IPS-18a (cell line): ENCODE measurements around the gene NDUFS6.

ENCODE experiments used
- H3K27ac ChIP-seq: one replicate; pipeline ENCODE4 v1.5.1; 2013; ENCODE audit warnings: low read length
- H3K27me3 ChIP-seq: one replicate; pipeline ENCODE4 v1.6.1; 2013; ENCODE audit warnings: mild to moderate bottlenecking, low read length; ENCODE audit not compliant: control insufficient read depth, insufficient read depth
- H3K36me3 ChIP-seq: one replicate; pipeline ENCODE4 v1.6.1; 2013; ENCODE audit warnings: low read depth, low read length; ENCODE audit not compliant: control insufficient read depth
- H3K4me1 ChIP-seq: one replicate; pipeline ENCODE4 v1.6.1; 2013; ENCODE audit warnings: low read depth, low read length; ENCODE audit not compliant: control insufficient read depth
- H3K4me3 ChIP-seq: one replicate; pipeline ENCODE4 v1.5.1; 2013; ENCODE audit warnings: low read length
- H3K9ac ChIP-seq: one replicate; pipeline ENCODE4 v1.6.1; 2013; ENCODE audit warnings: mild to moderate bottlenecking, low read length, moderate library complexity
- H3K9me3 ChIP-seq: one replicate; pipeline ENCODE4 v1.6.1; 2013; ENCODE audit warnings: low read depth, low read length; ENCODE audit not compliant: control insufficient read depth

The NDUFS6 gene

GRCh38 chr5:1767524-1768282 lies 33.5 kb upstream of the NDUFS6 start:
- H3K4me1 ChIP-seq: no peaks in the 10 kb centered on the region
- H3K9me3 ChIP-seq: no peaks in the 10 kb centered on the region
- H3K27ac ChIP-seq: no peak overlapping the region
- no peaks in the 10 kb centered on the region for H3K36me3 ChIP-seq
- H3K9ac ChIP-seq: no peak overlapping the region
- H3K27me3 ChIP-seq: no peaks in the 10 kb centered on the region
- no peak overlapping the region for H3K4me3 ChIP-seq

DNA sequence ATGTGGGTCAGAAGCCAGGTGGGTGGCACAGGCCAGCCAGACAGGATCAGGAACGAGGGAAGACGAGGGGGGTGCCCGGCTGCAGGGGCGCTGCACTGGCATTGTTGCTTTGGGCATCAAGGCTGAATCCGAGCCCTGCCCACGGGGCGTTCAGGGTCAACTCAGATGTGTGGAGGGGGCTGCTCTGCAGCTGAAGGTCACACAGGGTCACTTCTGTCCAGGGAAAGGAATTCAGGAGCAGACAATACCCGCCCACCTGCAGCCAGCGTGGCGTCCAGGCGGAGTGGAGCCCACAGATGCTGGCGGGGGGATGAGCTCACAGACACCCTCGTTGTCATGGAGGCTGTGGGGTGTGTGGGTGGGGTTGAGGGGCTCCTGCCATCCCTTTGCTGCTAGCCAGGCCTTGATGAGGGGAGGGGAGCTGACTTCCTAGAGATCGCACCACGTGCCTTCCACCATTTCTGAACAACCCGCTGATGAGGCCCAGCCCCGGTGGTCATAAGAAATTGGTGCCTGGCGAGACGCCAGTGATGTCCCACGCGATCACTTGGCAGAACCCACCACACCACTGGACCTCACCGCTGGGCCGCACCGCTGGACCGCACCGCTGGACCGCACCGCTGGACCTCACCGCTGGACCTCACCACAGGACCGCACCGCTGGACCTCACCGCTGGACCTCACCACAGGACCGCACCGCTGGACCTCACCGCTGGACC lies 32.8 kb upstream of the NDUFS6 start:
- H3K27me3 ChIP-seq: no peaks in the 10 kb centered on the region
- no peak overlapping the region for H3K27ac ChIP-seq
- H3K4me3 ChIP-seq: no peak overlapping the region

DNA sequence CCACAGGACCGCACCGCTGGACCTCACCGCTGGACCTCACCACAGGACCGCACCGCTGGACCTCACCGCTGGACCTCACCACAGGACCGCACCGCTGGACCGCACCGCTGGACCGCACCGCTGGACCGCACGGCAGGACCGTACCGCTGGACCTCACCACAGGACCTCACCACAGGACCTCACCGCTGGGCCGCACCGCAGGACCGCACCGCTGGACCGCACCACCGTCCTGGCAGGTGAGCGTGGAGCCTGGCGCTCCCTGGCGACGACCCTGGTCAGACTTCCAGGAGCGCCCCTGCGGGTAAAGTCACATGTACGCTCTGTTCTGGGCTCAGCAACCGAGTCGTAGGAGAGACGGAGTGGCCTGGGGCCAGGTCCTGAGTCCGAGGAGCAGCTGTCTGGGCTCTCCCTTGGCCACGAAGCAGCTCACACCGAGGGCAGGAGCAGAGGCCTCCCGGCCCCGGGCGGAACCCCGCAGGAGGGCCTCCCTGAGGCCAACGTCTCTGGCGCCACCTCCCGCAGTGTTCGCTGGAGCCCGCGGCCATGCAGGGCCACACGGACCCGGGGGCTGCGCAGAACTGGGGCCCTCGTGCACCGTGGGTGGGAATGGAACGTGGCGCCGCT lies 32.1 kb upstream of the NDUFS6 start:
- no peaks in the 10 kb centered on the region for H3K36me3 ChIP-seq
- H3K27ac ChIP-seq: no peak overlapping the region
- no peaks in the 10 kb centered on the region for H3K9me3 ChIP-seq
- H3K27me3 ChIP-seq: no peaks in the 10 kb centered on the region
- no peak overlapping the region for H3K9ac ChIP-seq
- H3K4me1 ChIP-seq: no peaks in the 10 kb centered on the region
- no peak overlapping the region for H3K4me3 ChIP-seq

More for the DNA sequence above, 32.8 kb upstream of the NDUFS6 start:
- no peaks in the 10 kb centered on the region for H3K9me3 ChIP-seq
- no peak overlapping the region for H3K9ac ChIP-seq
- H3K36me3 ChIP-seq: no peaks in the 10 kb centered on the region
- H3K4me1 ChIP-seq: no peaks in the 10 kb centered on the region

DNA sequence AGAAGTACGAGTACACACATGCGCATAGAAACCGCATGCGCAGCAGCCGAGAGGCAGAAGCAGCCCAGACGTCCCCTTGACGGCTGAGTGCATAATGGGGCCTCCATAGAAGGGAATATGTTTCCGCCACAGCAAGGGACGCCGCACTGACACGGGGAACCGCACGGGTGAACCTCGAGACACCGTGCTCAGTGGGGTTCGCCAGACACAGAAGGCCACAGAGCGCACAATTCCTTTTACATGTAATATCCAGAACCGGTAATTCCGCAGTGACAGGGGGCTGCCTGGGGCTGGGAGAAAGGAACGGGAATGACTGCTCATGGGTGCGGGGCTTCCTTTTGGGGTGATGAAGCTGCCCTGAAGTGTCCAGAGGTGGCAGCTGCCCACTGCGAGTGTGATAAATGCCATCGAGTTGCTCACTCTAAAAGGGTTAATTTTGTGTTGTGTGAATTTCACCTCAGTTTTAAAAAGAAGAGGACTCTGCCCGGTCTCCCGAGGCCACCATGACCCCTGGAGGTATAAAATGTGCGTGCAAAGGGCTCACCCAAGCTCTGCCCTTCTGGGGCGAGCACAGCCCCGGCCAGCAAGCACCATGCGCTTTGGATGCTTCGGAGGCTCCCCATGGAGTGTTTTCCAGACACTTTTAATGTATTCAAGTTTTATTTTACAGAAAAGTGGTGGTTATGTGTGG lies 31.3 kb upstream of the NDUFS6 start:
- Histone ChIP-seq H3K4me1 (no peaks in the 10 kb centered on the region), H3K36me3 (no peaks in the 10 kb centered on the region), H3K9ac (no peak overlapping the region), H3K27ac (no peak overlapping the region), H3K4me3 (no peak overlapping the region), H3K27me3 (no peaks in the 10 kb centered on the region), H3K9me3 (no peaks in the 10 kb centered on the region)

DNA sequence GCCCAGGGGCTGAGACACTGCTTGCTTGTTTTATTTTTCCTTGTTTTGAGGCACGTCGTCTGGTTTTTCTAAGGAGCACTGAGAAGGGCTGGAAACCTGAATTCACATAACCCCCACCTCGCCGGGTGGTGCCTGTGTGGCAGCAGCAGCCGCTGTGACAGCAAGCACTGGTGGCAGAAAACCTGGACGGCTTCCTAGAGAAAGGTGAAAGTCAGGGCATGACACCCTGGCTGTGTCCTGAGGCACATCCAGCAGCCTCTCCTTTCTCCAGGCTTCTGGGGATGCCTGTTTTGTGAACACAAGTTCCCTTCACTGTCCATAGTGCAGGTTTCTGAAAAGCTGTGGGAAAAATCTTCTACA lies 30.8 kb upstream of the NDUFS6 start:
- H3K27ac ChIP-seq: no peak overlapping the region
- H3K36me3 ChIP-seq: no peaks in the 10 kb centered on the region
- H3K4me1 ChIP-seq: no peaks in the 10 kb centered on the region
- no peak overlapping the region for H3K4me3 ChIP-seq
- no peaks in the 10 kb centered on the region for H3K27me3 ChIP-seq
- no peak overlapping the region for H3K9ac ChIP-seq
- no peaks in the 10 kb centered on the region for H3K9me3 ChIP-seq

DNA sequence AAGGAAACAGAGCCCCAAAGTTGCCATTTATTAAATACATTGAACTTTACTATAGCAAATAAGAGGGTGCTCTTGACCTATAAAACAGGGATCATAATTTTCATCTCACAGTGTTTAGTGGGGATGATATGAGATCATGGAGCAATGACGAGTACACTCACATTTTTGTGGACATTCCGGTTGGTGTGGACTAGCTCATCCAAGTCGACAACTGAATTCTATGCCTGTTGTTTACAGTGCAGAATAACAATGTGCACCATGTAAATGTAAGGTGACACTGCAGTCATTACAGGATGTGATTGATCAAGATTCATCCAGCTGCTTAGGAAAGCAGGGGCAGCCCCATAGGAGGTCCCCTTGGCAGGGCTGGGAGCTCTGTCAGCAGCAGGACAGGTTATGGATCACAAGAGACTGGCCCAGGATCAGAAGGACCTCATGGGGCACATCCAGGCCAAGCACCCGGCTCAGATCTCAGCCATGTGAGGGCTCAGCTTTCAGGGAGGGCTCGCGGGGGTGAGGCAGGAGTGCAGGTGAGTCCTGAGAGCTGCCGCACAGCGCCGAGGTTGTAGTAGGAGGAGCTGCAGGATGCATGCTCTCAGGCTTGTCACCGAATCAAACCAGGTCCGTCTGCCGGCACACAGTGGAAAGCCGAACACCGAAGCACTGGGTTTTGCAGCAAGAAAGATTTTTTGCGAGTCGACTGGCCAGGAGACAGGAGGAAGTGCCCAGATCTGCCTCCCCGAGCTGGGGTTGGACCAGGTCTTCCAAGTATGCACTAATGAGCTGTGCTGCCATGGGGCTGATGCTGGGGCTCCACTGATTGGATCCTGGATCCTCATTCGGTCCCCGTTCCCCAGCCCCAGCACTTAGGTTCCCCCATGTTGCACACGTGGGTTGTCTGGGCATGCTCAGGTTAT lies 29.8 kb upstream of the NDUFS6 start:
- Histone ChIP-seq H3K4me3 (no peak overlapping the region), H3K9me3 (no peaks in the 10 kb centered on the region), H3K4me1 (no peaks in the 10 kb centered on the region), H3K27ac (no peak overlapping the region), H3K27me3 (no peaks in the 10 kb centered on the region), H3K36me3 (no peaks in the 10 kb centered on the region), H3K9ac (no peak overlapping the region)

- Histone ChIP-seq H3K4me3 (no peak overlapping the region), H3K27ac (no peak overlapping the region), H3K27me3 (no peaks in the 10 kb centered on the region), H3K9me3 (no peaks in the 10 kb centered on the region), H3K36me3 (no peaks in the 10 kb centered on the region), H3K9ac (no peak overlapping the region), H3K4me1 (no peaks in the 10 kb centered on the region)
Measured at GRCh38 chr5:1772634-1773033, 28.6 kb upstream of the NDUFS6 start.

- H3K9ac ChIP-seq: no peak overlapping the region
- no peaks in the 10 kb centered on the region for H3K27me3 ChIP-seq
- H3K9me3 ChIP-seq: no peaks in the 10 kb centered on the region
- H3K27ac ChIP-seq: no peak overlapping the region
- H3K4me3 ChIP-seq: no peak overlapping the region
- no peaks in the 10 kb centered on the region for H3K36me3 ChIP-seq
- H3K4me1 ChIP-seq: no peaks in the 10 kb centered on the region
Measured at GRCh38 chr5:1776831-1777230, 24.4 kb upstream of the NDUFS6 start.

DNA sequence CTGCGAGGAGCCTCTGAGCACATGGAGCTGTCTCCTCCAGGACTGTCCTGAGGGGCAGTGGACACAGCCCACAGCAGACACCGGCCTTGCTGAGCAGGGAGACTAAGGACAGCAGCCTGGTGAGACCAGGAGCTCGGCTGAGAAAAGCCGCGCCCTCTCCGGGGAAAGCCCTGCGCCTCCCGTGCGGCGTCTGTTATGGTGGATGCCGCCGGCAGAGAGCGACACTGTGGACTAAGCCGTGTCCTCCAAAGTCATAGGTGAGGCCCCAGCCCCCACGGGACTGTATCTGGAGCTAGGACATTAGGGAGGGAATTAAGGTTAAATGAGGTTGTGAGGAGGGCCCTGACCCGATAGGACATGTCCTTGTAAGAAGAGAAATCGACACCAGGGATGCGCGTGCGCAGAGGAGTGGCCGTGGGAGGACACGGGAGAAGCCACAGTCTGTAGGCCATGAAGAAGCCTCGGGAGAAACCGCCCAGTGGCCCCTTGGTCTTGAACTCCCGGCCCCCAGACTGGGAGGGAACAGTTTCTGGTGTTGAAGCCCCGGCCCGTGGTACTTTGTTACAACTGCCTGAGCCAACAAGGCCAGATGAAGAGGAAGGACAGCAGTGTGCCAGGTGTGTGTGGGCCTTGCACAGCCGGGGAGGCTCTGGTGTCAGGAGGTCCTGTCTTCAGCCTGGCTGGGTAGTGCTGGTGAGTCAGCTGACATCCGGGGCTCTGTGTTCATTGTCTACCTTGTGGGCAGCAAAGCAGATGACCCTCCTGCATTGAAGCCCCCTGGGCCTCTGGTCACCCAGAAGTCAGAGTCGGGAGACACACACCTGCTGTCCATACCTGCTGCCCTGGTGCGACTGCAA lies 23.7 kb upstream of the NDUFS6 start:
- Histone ChIP-seq H3K9me3 (no peaks in the 10 kb centered on the region), H3K9ac (no peak overlapping the region), H3K27ac (no peak overlapping the region), H3K27me3 (no peaks in the 10 kb centered on the region), H3K36me3 (no peaks in the 10 kb centered on the region), H3K4me1 (no peaks in the 10 kb centered on the region), H3K4me3 (no peak overlapping the region)
